ENCODE measurements around the gene ITLN1.
A peak's percentile ranks its signal among the peaks of the same experiment; 100 is the strongest.
"Not testable (repeated sequence)": the region's sequence is repeated elsewhere in the genome, so short reads cannot be mapped to it uniquely, and the experiment has no call there.

ITLN1 gene

GRCh38 chr1:160874935-160875334, 10.0 kb downstream of the ITLN1 start:
- no peak overlapping the region for H3K4me2 ChIP-seq
- no peak overlapping the region for H3K4me3 ChIP-seq
- no peak overlapping the region for H3K9ac ChIP-seq
- H3K36me3 ChIP-seq = no peaks in the 10 kb centered on the region
- H3K9me3 ChIP-seq (replicated peaks in 1 of 11) = peaks cover 0 to 8% (median 0%) of the 10 kb centered on the region in 11 experiments; a peak in 3 of 22 replicates
- H3K27me3 ChIP-seq = no peaks in the 10 kb centered on the region
- H3K4me1 ChIP-seq = peaks cover 0 to 19% (median 0%) of the 10 kb centered on the region in 10 experiments; a peak in 2 of 20 replicates
- no peak overlapping the region for H3K27ac ChIP-seq
- TF ChIP-seq Cebpa-rat (IDR thresholded peaks at IDR 0.05) = no peak
- no peaks in the 10 kb centered on the region for H4K20me1 ChIP-seq

DNA sequence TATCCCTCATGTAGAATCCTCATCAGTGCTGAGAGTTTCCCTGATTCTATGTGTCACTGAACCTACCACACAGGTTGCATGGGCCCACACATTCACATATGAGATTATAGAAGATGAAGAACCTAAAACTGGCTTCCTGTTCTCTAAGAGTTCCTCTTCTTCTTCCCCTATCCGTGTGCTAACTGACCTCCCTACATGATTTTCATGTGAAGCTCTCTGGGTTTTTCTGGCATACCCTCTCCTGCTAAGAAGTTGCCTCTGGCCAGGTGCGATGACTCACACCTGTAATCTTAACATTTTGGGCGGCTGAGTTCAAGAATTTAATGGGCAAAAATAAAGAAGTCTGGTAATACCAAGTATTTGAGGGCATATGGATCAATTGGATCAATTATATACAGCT, 16.8 kb downstream of the ITLN1 start:
- Histone ChIP-seq H4K20me1 (no peaks in the 10 kb centered on the region), H3K4me3 (no peak overlapping the region), H3K27ac (no peak overlapping the region), H3K9ac (no peak overlapping the region), H3K27me3 (no peaks in the 10 kb centered on the region), H3K4me1 (peaks cover 15 to 36% (median 18%) of the 10 kb centered on the region in 10 experiments), H3K36me3 (no peaks in the 10 kb centered on the region), H3K4me2 (peak overlapping the region in 3 of 11 experiments; percentile 12 to 48 (median 16); a peak in 4 of 22 replicates), H3K9me3 (replicated peaks in 1 of 11) (no peaks in the 10 kb centered on the region; a peak in 1 of 22 replicates)
- TF ChIP-seq Cebpa-rat (IDR thresholded peaks at IDR 0.05) = no peak

GRCh38 chr1:160867651-160868050, 17.3 kb downstream of the ITLN1 start:
- not testable (repeated sequence) for H3K4me3 ChIP-seq; H4K20me1 ChIP-seq; H3K36me3 ChIP-seq; H3K9ac ChIP-seq; H3K9me3 ChIP-seq (replicated peaks in 1 of 11); H3K27me3 ChIP-seq; H3K27ac ChIP-seq
- Histone ChIP-seq H3K4me2 (peak overlapping the region in 3 of 11 experiments; percentile 12 to 48 (median 16); a peak in 4 of 22 replicates), H3K4me1 (peaks cover 20 to 41% (median 23%) of the 10 kb centered on the region in 10 experiments)

GRCh38 chr1:160866695-160867260, 18.2 kb downstream of the ITLN1 start:
- H3K27me3 ChIP-seq = no peaks in the 10 kb centered on the region
- no peaks in the 10 kb centered on the region for H3K9me3 ChIP-seq (replicated peaks in 1 of 11)
- no peak overlapping the region for H3K4me3 ChIP-seq
- H3K27ac ChIP-seq = no peak overlapping the region
- H3K4me1 ChIP-seq = peaks cover 28 to 49% (median 31%) of the 10 kb centered on the region in 10 experiments
- no peak for TF ChIP-seq Cebpa-rat (IDR thresholded peaks at IDR 0.05)
- H3K9ac ChIP-seq = no peak overlapping the region
- no peak overlapping the region for H3K4me2 ChIP-seq
- H4K20me1 ChIP-seq = no peaks in the 10 kb centered on the region
- no peaks in the 10 kb centered on the region for H3K36me3 ChIP-seq

DNA sequence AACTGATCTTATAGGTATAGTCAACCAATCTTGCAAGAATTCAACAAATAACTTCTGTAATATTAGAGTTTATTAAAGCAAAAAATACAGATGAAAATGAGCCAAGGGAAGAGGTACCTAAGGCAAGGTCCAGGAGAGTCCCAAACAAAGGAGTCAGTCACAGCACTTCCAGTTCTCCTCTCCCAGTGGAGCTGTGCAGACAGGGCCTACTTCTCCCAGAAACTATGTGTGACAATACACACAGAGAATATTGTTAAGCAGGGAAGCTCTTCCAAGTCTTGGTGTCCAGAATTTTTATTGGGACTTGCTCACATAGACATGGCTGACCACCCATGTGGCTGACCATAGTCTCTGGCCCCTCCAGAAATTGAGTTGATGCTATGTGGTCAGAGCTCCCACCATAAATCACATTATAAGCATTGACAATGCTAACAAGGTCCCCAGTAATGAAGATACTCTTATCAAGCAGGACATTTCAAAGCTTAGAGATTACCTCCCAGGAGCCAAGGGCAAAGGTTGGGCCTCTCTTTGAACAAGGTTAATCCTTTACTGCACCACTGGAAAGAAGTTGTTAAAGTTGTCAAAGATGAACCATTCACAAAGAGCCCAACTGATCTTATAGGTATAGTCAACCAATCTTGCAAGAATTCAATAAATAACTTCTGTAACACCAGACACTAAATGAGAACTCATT, 18.8 kb downstream of the ITLN1 start:
- peaks cover 35 to 56% (median 38%) of the 10 kb centered on the region in 10 experiments for H3K4me1 ChIP-seq
- H3K36me3 ChIP-seq = no peaks in the 10 kb centered on the region
- H4K20me1 ChIP-seq = no peaks in the 10 kb centered on the region
- H3K27ac ChIP-seq = no peak overlapping the region
- no peaks in the 10 kb centered on the region for H3K9me3 ChIP-seq (replicated peaks in 1 of 11)
- no peak overlapping the region for H3K9ac ChIP-seq
- no peaks in the 10 kb centered on the region for H3K27me3 ChIP-seq
- no peak overlapping the region for H3K4me2 ChIP-seq
- no peak for TF ChIP-seq Cebpa-rat (IDR thresholded peaks at IDR 0.05)
- no peak overlapping the region for H3K4me3 ChIP-seq

DNA sequence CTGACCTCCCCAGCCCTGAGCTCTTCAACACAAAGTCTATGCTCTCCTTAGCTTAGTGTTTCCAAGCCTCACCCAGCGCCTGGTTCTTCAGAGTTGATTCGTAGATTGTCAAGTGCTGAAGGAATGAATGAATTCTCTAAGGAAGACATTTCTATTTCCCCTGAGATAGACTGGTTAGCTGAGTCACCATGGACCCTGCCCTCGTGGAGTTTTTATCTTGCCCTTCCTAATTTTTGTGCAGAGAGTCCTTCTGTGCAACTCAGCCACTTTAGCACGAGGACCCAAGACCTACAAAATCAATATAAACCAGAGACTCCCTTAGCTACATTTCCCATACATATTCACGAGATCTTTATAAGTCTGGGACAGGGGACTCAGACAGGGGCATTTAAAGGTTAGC, 19.6 kb downstream of the ITLN1 start:
- H3K27me3 ChIP-seq = no peaks in the 10 kb centered on the region
- H3K9me3 ChIP-seq (replicated peaks in 1 of 11) = no peaks in the 10 kb centered on the region
- no peaks in the 10 kb centered on the region for H3K36me3 ChIP-seq
- no peak overlapping the region for H3K4me3 ChIP-seq
- peaks cover 36 to 62% (median 40%) of the 10 kb centered on the region in 10 experiments for H3K4me1 ChIP-seq
- H3K9ac ChIP-seq = no peak overlapping the region
- no peaks in the 10 kb centered on the region for H4K20me1 ChIP-seq
- TF ChIP-seq Cebpa-rat (IDR thresholded peaks at IDR 0.05) = no peak
- no peak overlapping the region for H3K27ac ChIP-seq
- H3K4me2 ChIP-seq = peak overlapping the region in 2 of 11 experiments; percentile 36 to 90; a peak in 2 of 22 replicates

DNA sequence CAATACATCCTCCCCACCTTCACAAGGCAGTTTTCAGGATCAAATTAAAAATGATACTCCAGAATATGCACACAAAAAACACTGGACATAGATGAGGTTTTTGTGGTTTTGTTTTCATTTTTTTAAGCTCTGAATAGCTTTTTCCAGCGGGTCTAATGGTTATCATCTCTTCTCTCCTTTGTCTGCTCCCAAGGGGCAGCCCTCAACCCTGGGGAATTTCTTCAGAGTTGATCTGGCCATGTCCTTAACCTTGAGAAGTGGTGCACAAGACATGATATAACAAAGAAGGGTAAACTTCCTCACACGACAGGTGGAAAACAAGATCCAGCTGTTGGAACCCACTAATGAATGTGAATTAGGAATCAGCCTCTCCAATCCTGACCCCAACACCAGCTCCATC, 20.8 kb downstream of the ITLN1 start:
- Histone ChIP-seq H3K9ac (peak overlapping the region in 4 of 11 experiments; percentile 35 to 72 (median 45); a peak in 5 of 22 replicates), H3K4me2 (peak overlapping the region; percentile 67 to 94 (median 80)), H3K27ac (peak overlapping the region in 8 of 11 experiments; percentile 45 to 83 (median 64); a peak in 16 of 22 replicates), H3K4me3 (no peak overlapping the region), H4K20me1 (no peaks in the 10 kb centered on the region), H3K4me1 (peaks cover 36 to 70% (median 45%) of the 10 kb centered on the region in 10 experiments), H3K27me3 (no peaks in the 10 kb centered on the region), H3K36me3 (no peaks in the 10 kb centered on the region), H3K9me3 (replicated peaks in 1 of 11) (no peaks in the 10 kb centered on the region)
- TF ChIP-seq Cebpa-rat (IDR thresholded peaks at IDR 0.05) = no peak

DNA sequence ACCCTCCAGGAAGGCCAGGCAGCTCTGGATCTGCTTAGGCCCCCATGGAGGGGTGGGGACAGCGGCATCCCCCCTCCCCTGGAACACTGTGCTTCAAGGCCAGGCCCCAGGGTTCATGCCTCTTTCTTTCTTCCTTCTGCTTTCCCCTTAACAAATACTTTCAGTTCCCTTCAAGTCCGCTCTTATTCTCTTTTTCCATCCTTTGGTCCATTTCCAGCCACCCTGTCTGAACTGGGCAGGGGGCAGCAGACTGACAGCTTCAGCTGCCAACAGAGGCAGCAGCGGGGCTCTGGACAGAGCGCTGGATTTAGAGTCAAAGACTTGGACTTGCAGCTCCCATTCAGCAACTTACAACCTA, 21.2 kb downstream of the ITLN1 start:
- H3K4me2 ChIP-seq = peak overlapping the region; percentile 67 to 94 (median 80)
- peak overlapping the region in 9 of 11 experiments; percentile 41 to 83 (median 63); a peak in 16 of 22 replicates for H3K27ac ChIP-seq
- H3K4me3 ChIP-seq = peak overlapping the region in 3 of 10 experiments; percentile 12 to 47 (median 30); a peak in 3 of 20 replicates
- H3K27me3 ChIP-seq = no peaks in the 10 kb centered on the region
- H4K20me1 ChIP-seq = no peaks in the 10 kb centered on the region
- H3K9me3 ChIP-seq (replicated peaks in 1 of 11) = no peaks in the 10 kb centered on the region
- TF ChIP-seq Cebpa-rat (IDR thresholded peaks at IDR 0.05) = no peak
- no peaks in the 10 kb centered on the region for H3K36me3 ChIP-seq
- peaks cover 36 to 74% (median 50%) of the 10 kb centered on the region in 10 experiments for H3K4me1 ChIP-seq
- peak overlapping the region in 8 of 11 experiments; percentile 19 to 72 (median 42); a peak in 10 of 22 replicates for H3K9ac ChIP-seq

GRCh38 chr1:160863061-160863773, 21.8 kb downstream of the ITLN1 start:
- no peaks in the 10 kb centered on the region for H3K27me3 ChIP-seq
- peak overlapping the region in 9 of 11 experiments; percentile 41 to 83 (median 63); a peak in 16 of 22 replicates for H3K27ac ChIP-seq
- no peak for TF ChIP-seq Cebpa-rat (IDR thresholded peaks at IDR 0.05)
- peak overlapping the region in 8 of 11 experiments; percentile 19 to 72 (median 42); a peak in 11 of 22 replicates for H3K9ac ChIP-seq
- no peaks in the 10 kb centered on the region for H4K20me1 ChIP-seq
- peak overlapping the region; percentile 67 to 94 (median 80) for H3K4me2 ChIP-seq
- H3K4me3 ChIP-seq = peak overlapping the region in 3 of 10 experiments; percentile 12 to 47 (median 30); a peak in 5 of 20 replicates
- no peaks in the 10 kb centered on the region for H3K9me3 ChIP-seq (replicated peaks in 1 of 11)
- peaks cover 36 to 77% (median 52%) of the 10 kb centered on the region in 10 experiments for H3K4me1 ChIP-seq
- H3K36me3 ChIP-seq = no peaks in the 10 kb centered on the region
